KBM-7 (cell line): Measurements from ENCODE around the gene GATA3.
A peak's percentile ranks its signal among the peaks of the same experiment; 100 is the strongest.

Experiments used
- DNase-seq: peaks from one replicate; pipeline ENCODE4 v3.0.0-alpha.2; 2015
- in situ Hi-C: fragments of 300-500 bp; cut with MboI; formaldehyde crosslinking; loops from 2 replicates; pipeline ENCODE4 v1.14.3; 2020; ENCODE audit warnings: low sequenced_read_pairs, low pct_unique_long_range_greater_than_20kb, mixed read lengths

GATA3 gene

DNA sequence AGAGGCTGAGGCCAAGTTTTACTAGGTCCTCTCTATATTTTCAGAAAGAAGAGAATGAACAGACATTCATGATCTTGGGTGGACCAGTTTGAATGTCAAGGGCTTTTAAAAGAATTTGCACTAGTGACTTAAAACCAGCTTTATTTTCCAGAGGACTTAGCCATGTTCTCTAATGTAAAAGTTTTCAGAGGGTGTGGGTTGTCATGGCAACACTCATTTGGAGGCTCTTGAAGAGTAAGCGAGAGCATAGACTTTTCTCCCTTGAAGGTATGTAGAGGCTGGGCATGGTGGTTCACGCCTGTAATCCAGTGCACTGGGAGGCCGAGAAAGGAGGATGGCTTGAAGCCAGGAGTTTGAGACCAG, 61.1 kb downstream of the GATA3 start:
- in situ Hi-C loops: no loop called here
- no peak for DNase-seq

DNA sequence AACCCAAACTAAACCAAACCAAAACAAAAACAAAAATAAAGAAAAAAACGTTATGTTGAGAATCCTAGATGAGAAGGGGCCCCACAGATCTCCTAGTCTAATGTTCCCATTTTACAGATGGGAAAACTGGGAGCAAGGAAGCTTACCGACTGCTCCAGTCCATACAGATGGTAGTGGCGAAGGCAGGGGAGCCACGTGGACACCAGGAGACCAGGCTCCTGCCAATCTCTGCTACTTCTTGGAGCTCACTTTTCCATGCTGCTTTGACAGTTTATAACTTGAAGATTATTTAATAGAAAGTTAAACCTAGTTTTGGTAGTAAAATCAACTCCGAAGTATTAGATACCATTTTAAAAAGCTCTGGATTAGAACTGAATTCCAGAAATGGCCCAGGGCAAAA, 62.0 kb downstream of the GATA3 start:
- in situ Hi-C loops: no loop called here
- DNase-seq: no peak

DNA sequence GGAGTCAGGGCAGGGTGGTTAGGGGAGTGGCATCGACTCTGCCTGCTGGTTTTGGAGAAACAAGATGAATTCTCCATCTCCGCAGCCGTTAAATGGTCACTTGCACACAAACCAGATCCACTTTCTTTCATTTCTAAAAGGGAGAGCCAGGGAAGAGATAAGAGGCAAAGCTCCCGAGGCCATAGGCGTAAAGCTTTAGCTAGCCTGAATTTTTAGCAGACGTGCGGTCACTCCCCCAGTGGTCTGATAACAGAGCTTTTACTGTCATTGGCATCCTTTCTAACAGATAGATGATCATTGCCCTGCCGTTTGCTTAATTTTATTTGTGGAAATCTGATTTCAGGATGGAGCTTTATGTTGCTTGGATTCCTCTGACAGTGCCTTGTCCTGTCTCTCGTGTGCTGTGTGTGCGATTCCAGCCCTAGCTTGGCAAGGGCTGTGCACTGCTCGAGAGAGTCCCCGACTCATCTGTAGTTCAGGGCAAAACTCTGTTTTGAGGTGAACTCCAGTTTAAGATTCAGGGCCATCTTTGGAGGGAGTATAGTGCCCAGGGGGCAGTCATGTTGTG, 62.5 kb downstream of the GATA3 start:
- DNase-seq: no peak
- in situ Hi-C loops: no loop called here

DNA sequence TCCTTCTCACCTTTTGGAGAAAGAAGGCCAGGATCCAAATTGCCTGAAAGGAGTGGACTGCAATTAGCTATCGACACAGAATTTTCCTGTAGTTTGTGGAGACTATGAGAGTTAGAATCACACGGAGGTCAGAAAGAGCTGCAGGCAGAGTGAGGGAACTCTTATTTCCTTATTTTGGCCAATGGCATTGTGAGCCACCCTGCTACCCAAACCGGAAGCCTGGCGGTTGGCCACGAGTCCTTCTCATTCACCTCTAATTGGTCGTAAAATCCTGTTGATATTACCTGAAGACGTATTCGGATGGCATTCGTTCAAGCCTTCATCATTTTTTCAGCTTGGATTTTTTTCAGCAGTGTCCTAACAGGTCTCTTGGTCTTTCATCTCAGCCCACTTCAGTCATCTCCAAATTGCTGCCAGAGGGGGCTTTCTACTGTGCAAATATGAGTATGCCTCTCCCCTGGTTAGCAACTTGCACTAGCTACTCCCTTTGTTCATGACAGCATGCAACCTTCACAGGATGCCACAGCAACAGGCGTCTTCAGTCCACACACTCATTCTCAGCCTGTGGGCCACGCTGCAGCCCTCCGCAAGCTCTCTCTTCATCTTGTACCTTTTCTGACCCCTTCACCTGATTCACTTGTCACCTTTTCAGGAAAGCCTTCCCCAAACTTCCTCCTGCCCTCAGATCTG, 66.9 kb downstream of the GATA3 start:
- in situ Hi-C loops: no loop called here
- DNase-seq: peak; percentile 45

DNA sequence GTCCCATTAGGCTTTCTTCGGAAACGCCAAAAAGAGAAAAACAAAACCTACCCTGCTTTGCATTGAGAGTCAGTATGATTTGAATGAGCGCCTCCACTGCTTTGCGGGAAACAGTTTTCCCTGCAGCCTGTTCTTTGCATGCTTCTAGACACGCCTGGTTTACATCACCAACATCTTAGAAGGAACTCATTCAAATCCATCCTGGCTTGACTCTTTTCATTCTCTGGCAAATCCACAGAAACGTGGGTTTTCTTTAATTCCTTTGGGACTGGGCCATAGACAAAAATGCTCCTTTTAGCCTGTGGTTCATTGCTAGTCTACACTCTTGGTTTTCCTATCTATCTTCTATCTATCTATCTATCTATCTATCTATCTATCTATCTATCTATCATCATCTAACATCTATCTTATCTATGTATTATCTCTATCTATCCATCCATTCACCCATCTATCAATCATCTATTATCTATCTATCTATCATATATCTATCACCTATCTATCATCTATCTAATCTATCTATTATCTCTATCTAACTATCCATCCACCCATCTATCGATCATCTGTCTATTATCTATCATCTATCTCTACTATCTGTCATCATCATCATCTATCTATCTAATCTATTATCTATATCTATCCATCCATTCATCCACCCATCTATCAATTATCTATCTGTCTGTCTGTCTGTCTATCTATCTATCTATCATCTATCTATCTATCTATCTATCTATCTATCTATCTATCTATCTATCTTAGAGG, 68.3 kb downstream of the GATA3 start:
- in situ Hi-C loops: no loop called here
- no peak for DNase-seq

DNA sequence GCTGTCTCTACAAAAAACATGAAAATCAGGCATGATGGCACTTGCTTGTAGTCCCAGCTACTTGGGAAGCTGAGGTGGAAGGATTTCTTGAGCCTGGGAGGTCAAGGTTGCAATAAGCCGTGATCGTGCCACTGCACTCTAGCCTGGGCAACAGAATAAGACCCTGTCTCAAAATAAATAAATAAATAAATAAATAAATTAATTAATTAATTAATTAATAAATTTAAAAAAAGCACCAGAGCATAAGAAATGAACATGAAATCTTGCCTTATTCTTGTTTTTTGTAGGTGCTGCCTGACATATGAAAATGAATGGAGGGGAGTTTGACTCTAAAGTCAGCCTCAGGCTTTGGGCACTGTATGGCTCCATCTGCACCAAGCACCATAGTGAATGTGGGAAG, 69.9 kb downstream of the GATA3 start:
- in situ Hi-C loops: no loop called here
- DNase-seq: no peak
